PFSK-1 (cell line): ENCODE results near the gene NTM.

Experiments used
- FOXP2 ChIP-seq: optimal IDR thresholded peaks from 2 replicates; pipeline ENCODE3; 2011; ENCODE audit warnings: borderline replicate concordance, control low read depth, inconsistent platforms; ENCODE audit not compliant: insufficient read depth; ENCODE audit errors: extremely low read length, extremely low read depth
- POLR2AphosphoS5 ChIP-seq: IDR thresholded peaks from 2 replicates; pipeline ENCODE4 v1.6.1; 2012; ENCODE audit warnings: low read depth, mild to moderate bottlenecking, control low read depth, low read length, moderate library complexity
- REST ChIP-seq, 2 experiments: IDR thresholded peaks; 2 replicates each; pipeline versions ENCODE4 v1.6.1 to v1.8.0; 2011 to 2012; ENCODE audit warnings: low read depth in 2 of 2, low read length in 2 of 2, control low read depth in 1 of 2, inconsistent platforms in 1 of 2, mild to moderate bottlenecking in 1 of 2, moderate library complexity in 1 of 2; ENCODE audit not compliant: insufficient read depth in 1 of 2
- SIN3A ChIP-seq: IDR thresholded peaks from 2 replicates; pipeline ENCODE4 v1.6.1; 2012; ENCODE audit warnings: mild to moderate bottlenecking, low read length, moderate library complexity, borderline replicate concordance; ENCODE audit not compliant: insufficient read depth
- TAF1 ChIP-seq: IDR thresholded peaks from 2 replicates; pipeline ENCODE4 v1.6.1; 2012; ENCODE audit warnings: low read length, control low read depth, borderline replicate concordance; ENCODE audit not compliant: insufficient read depth

NTM gene

GRCh38 chr11:132118661-132119060, 748.2 kb downstream of the NTM start:
- TF ChIP-seq REST (IDR thresholded peaks at IDR 0.05; ENCODE audit: insufficient read depth in 1 of 2, low read depth in 2 of 2, low read length in 2 of 2) = no peak
- no peak for TF ChIP-seq FOXP2
- TF ChIP-seq SIN3A = no peak
- no peak for TF ChIP-seq POLR2AphosphoS5
- TF ChIP-seq TAF1 = no peak

- no peak for TF ChIP-seq SIN3A
- no peak for TF ChIP-seq TAF1
- TF ChIP-seq FOXP2 = no peak
- TF ChIP-seq POLR2AphosphoS5 = no peak
- no peak for TF ChIP-seq REST (IDR thresholded peaks at IDR 0.05; ENCODE audit: insufficient read depth in 1 of 2, low read depth in 2 of 2, low read length in 2 of 2)
These were observed 749.2 kb downstream of the NTM start for GRCh38 chr11:132119573-132119972.

- TF ChIP-seq FOXP2 (no peak), SIN3A (no peak), TAF1 (no peak), REST (IDR thresholded peaks at IDR 0.05; ENCODE audit: insufficient read depth in 1 of 2, low read depth in 2 of 2, low read length in 2 of 2) (no peak), POLR2AphosphoS5 (no peak)
These were observed 752.3 kb downstream of the NTM start for GRCh38 chr11:132122735-132123134.

- no peak for TF ChIP-seq TAF1
- no peak for TF ChIP-seq SIN3A
- no peak for TF ChIP-seq POLR2AphosphoS5
- no peak for TF ChIP-seq FOXP2
- TF ChIP-seq REST (IDR thresholded peaks at IDR 0.05; ENCODE audit: insufficient read depth in 1 of 2, low read depth in 2 of 2, low read length in 2 of 2) = no peak
These were observed 753.0 kb downstream of the NTM start for GRCh38 chr11:132123449-132123848.
